Stomach (tissue), 9 donors: ENCODE measurements around the gene TP73. TPM values are rescaled to one million over a fixed set of nuclear protein-coding genes. Genes with fewer than 3 reads are reported as not detected.

Source experiments
- DNase-seq, 2 donors: peaks; one replicate each; pipeline versions ENCODE4 v3.0.0 to v3.0.0-alpha.2; 2013 to 2019
- H3K27ac ChIP-seq, 5 donors: fragments of 200-600 bp in 4 of 5; sonication (generic) in 4 of 5; one replicate each; pipeline ENCODE4 v1.5.1; 2013 to 2019; ENCODE audit warnings: mild to moderate bottlenecking in 1 of 5, moderate library complexity in 1 of 5
- H3K27me3 ChIP-seq, 3 donors: fragments of 200-600 bp; sonication (generic); one replicate each; pipeline ENCODE4 v1.5.1; 2017 to 2019; ENCODE audit warnings: mixed run types in 1 of 3
- H3K36me3 ChIP-seq, 4 donors: fragments of 200-600 bp; sonication (generic); 1 replicate in 3 of 4; 2 replicates in 1 of 4; pipeline ENCODE4 v1.5.1; 2016 to 2019
- H3K4me1 ChIP-seq, 4 donors: fragments of 200-600 bp; sonication (generic); one replicate each; pipeline ENCODE4 v1.5.1; 2016 to 2019
- H3K4me3 ChIP-seq, 4 donors: fragments of 200-600 bp; sonication (generic) in 3 of 4; one replicate each; pipeline ENCODE4 v1.5.1; 2016 to 2019; ENCODE audit warnings: mild to moderate bottlenecking in 1 of 4
- H3K9me3 ChIP-seq, 4 donors: fragments of 200-600 bp; sonication (generic); one replicate each; pipeline ENCODE4 v1.5.1; 2016 to 2019
- CTCF ChIP-seq, 7 experiments: fragments of 450-650 bp in 4 of 7; fragments of 200-600 bp in 3 of 7; sonication (generic) in 3 of 7; IDR thresholded peaks; one replicate each; pipeline ENCODE4 v1.5.1; 2016 to 2019; ENCODE audit warnings: antibody characterized with exemption in 7 of 7, control low read depth in 2 of 7, mild to moderate bottlenecking in 1 of 7
- EP300 ChIP-seq: sonication (generic); formaldehyde crosslinking; IDR thresholded peaks from one replicate; pipeline ENCODE4 v1.6.1; 2017; ENCODE audit warnings: antibody characterized with exemption
- POLR2A ChIP-seq, 4 donors: fragments of 450-650 bp; IDR thresholded peaks; one replicate each; pipeline ENCODE4 v1.6.1; 2016; ENCODE audit warnings: antibody characterized with exemption in 4 of 4, control low read depth in 2 of 4, mild to moderate bottlenecking in 1 of 4, moderate library complexity in 1 of 4
- POLR2AphosphoS5 ChIP-seq, 3 donors: sonication (generic); formaldehyde crosslinking; IDR thresholded peaks; one replicate each; pipeline ENCODE4 v1.6.1; 2016; ENCODE audit warnings: antibody characterized with exemption in 3 of 3
- WGBS, 5 donors: extraction: QIAGEN DNeasy Blood & Tissue Kit in 3 of 5; methylation state at CpG; one replicate each; pipeline versions ENCODE4 v1.1.5 to v1.1.7; 2013 to 2018; 5-methylcytosine and 5-hydroxymethylcytosine counted together
- intact Hi-C: fragments of 100-400 bp; cut with DNase I; formaldehyde crosslinking; loops from one replicate; pipeline ENCODE4 v1.15.1; 2023; ENCODE audit warnings: low total_unique reads
- polyA plus RNA-seq, 3 donors: library from polyadenylated mRNA; stranded (reverse); fragments of 200-250 nt; gene quantifications; one replicate each; pipeline ENCODE4 v1.2.3, GENCODE V29; 2013
- total RNA-seq, 5 donors: library from RNA; depleted of rRNA; stranded (reverse); fragments of >200 nt; gene quantifications; one replicate each; pipeline versions ENCODE4 v1.1.0 to v1.2.3, GENCODE V29; 2014 to 2016
- donor health status: healthy with polysubstance abuse.
- donor health status: Bipolar disorder and iron deficiency.
- donor health status: healthy.

The TP73 gene
- total and polyA plus RNA-seq, 8 donors: 0.25 to 9.8 (median 1.4) TPM; not detected in 4

- Histone ChIP-seq H3K4me3 (no peak overlapping the region), H3K27me3 (peaks cover 0 to 3% (median 0%) of the 10 kb centered on the region in 3 donors), H3K27ac (no peak overlapping the region), H3K36me3 (no peaks in the 10 kb centered on the region), H3K9me3 (no peaks in the 10 kb centered on the region), H3K4me1 (peaks cover 3 to 35% (median 14%) of the 10 kb centered on the region in 4 donors)
- no peak for DNase-seq
- 82 to 89% (median 85%) methylated on average over 8 to 18 of the region's 18 CpGs for WGBS, 5 donors
- intact Hi-C loops: loop anchor here (5.0 kb wide), 2 partner anchors 51 to 126 kb away; no protein-coding TSS in a partner anchor
- no peak for TF ChIP-seq POLR2A (IDR thresholded peaks at IDR 0.05)
- no peak for TF ChIP-seq CTCF (IDR thresholded peaks at IDR 0.05)
- TF ChIP-seq POLR2AphosphoS5 (IDR thresholded peaks at IDR 0.05): no peak
- TF ChIP-seq EP300: no peak
These were observed 34.4 kb upstream of the TP73 start for GRCh38 chr1:3617806-3618345.

- intact Hi-C loops: loop anchor here (5.0 kb wide), 2 partner anchors 51 to 126 kb away; no protein-coding TSS in a partner anchor
- WGBS, 5 donors: 68 to 76% (median 74%) methylated on average over 4 to 9 of the region's 9 CpGs
- no peak overlapping the region for H3K4me3 ChIP-seq
- no peaks in the 10 kb centered on the region for H3K36me3 ChIP-seq
- no peaks in the 10 kb centered on the region for H3K9me3 ChIP-seq
- DNase-seq: no peak
- H3K27me3 ChIP-seq: no peaks in the 10 kb centered on the region
- TF ChIP-seq CTCF (IDR thresholded peaks at IDR 0.05): no peak
- no peak for TF ChIP-seq EP300
- no peak for TF ChIP-seq POLR2AphosphoS5 (IDR thresholded peaks at IDR 0.05)
- TF ChIP-seq POLR2A (IDR thresholded peaks at IDR 0.05): no peak
- peaks cover 6 to 41% (median 20%) of the 10 kb centered on the region in 4 donors for H3K4me1 ChIP-seq
- no peak overlapping the region for H3K27ac ChIP-seq
These were observed 33.8 kb upstream of the TP73 start for GRCh38 chr1:3618531-3618880.

GRCh38 chr1:3618881-3619671, 33.2 kb upstream of the TP73 start:
- 13 to 20% (median 16%) methylated on average over 18 to 21 of the region's 21 CpGs for WGBS, 5 donors
- H3K27ac ChIP-seq: no peak overlapping the region
- TF ChIP-seq POLR2AphosphoS5 (IDR thresholded peaks at IDR 0.05) (peak in 1 of 3 donors; percentile 49), POLR2A (IDR thresholded peaks at IDR 0.05) (no peak), CTCF (IDR thresholded peaks at IDR 0.05) (peak in 5 of 7 experiments; percentile 73 to 84 (median 82)), EP300 (no peak)
- intact Hi-C loops: loop anchor here (5.0 kb wide), 2 partner anchors 52 to 127 kb away; no protein-coding TSS in a partner anchor
- H3K9me3 ChIP-seq: no peaks in the 10 kb centered on the region
- H3K4me3 ChIP-seq: no peak overlapping the region
- no peaks in the 10 kb centered on the region for H3K36me3 ChIP-seq
- DNase-seq: peak; percentile 79 to 93
- H3K4me1 ChIP-seq: peaks cover 11 to 47% (median 26%) of the 10 kb centered on the region in 4 donors
- no peaks in the 10 kb centered on the region for H3K27me3 ChIP-seq

- WGBS, 5 donors: 84 to 87% (median 85%) methylated on average over 12 of the region's 12 CpGs
These were observed 31.6 kb upstream of the TP73 start for GRCh38 chr1:3620708-3621107.

More at GRCh38 chr1:3620708-3621107, 31.6 kb upstream of the TP73 start:
- intact Hi-C loops: no loop called here
- no peak overlapping the region for H3K27ac ChIP-seq
- H3K4me1 ChIP-seq: peaks cover 12 to 52% (median 34%) of the 10 kb centered on the region in 4 donors
- no peak overlapping the region for H3K4me3 ChIP-seq
- TF ChIP-seq POLR2A (IDR thresholded peaks at IDR 0.05): no peak
- H3K27me3 ChIP-seq: no peaks in the 10 kb centered on the region
- DNase-seq: no peak
- no peaks in the 10 kb centered on the region for H3K36me3 ChIP-seq
- H3K9me3 ChIP-seq: no peaks in the 10 kb centered on the region
